HS-5 (cell line): ENCODE results near the gene DRICH1.
"Not testable (repeated sequence)": the region's sequence is repeated elsewhere in the genome, so short reads cannot be mapped to it uniquely, and the experiment has no call there.

Experiments used
- DNase-seq: peaks from one replicate; pipeline ENCODE4 v3.0.0-alpha.2; 2012; ENCODE audit warnings: low read depth

Gene DRICH1

GRCh38 chr22:23566705-23567475 is 65.2 kb downstream of the DRICH1 start:
- DNase-seq, result no peak

DNA sequence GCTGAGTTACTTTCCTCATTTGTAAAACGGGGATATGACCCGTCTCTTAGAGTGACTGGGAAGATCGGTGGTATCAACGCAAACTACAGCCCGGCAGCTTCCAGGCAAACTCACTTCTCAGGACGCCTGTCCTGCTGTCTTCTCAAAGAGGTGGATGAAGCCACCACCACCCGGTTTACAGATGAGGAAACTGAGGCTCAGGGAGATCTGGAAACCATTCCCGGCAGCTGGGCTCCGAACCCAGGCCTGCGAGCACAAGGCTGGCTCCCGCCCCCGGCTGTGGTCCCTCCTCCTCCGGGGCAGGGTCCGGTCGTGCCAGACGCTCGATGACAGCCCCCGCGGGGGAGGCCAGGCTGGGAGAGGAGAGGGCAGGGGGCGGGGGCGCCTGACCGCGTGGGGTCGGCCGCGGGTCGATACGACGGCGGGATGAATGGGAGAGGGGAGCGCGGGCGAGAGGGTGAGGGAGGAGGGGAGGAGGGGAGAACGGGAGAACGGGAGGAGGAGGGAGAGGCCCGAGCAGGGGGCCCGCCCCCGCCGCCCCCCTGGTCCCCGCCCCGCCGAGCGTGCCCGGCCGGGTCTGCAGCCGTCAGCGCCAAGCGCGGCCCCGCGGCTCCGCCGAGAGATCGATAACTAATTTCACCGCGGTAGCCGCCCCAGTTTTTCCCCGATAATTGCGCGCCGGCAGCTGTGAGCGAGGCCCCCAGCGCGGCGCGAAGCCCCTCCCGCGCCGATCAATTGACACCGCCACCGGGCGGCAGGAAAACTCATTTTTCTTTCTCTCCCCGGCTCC is 66.0 kb downstream of the DRICH1 start:
- no peak for DNase-seq

- no peak for DNase-seq
These were observed 66.7 kb downstream of the DRICH1 start for GRCh38 chr22:23565305-23565914.

DNA sequence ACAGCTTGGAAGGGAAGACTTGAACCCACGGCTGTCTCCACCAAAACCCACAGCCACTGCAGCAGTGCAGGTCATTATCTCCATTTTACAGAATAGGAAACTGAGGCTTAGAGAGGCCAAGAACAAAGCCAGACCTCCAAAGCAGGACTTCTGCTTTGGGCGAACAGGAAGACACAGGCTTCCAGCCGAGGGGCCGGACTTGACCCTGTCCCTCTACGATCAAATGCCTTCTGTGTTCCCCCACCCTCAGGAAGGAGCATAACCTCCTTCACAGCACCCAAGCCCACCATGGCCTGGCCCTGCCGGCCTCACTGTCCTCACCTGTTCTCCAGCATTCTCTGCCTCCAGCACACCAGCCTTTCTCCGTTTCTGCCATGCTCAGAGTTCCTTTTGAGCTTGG is 67.8 kb downstream of the DRICH1 start:
- no peak for DNase-seq

DNA sequence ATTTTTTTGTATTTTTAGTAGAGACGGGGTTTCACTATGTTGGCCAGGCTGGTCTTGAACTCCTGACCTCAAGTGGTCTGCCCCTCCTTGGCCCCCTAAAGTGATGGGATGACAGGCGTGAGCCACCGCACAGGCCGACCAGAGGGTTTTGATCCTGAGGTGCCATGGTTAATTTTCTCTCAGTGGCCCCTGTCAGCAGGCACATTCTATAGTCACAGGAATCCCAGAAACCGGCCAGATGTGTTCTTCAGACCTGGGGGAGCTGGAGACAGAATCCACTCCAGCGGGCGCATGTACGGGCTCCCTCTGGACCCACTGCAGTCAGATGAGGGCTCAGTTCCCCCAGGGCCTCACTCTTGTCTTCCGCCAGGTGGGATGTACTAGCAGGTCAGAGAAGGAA is 69.0 kb downstream of the DRICH1 start:
- no peak for DNase-seq

- no peak for DNase-seq
These were observed 69.9 kb downstream of the DRICH1 start for GRCh38 chr22:23562186-23562585.

GRCh38 chr22:23561025-23561510 is 71.1 kb downstream of the DRICH1 start:
- not testable (repeated sequence) for DNase-seq

GRCh38 chr22:23560215-23560614 is 71.9 kb downstream of the DRICH1 start:
- DNase-seq, result not testable (repeated sequence)
